Body of pancreas (tissue), 4 donors: Measurements from ENCODE around the gene HUNK. TPM values are rescaled to one million over a fixed set of nuclear protein-coding genes. Genes with fewer than 3 reads are reported as not detected.

ENCODE experiments used
- ATAC-seq: fragments of 150-250 bp; one replicate; pipeline ENCODE4 v1.9.1; 2016
- DNase-seq, 4 donors: peaks; one replicate each; pipeline ENCODE4 v3.0.0-alpha.2; 2019
- H3K27ac ChIP-seq, 4 donors: fragments of 200-600 bp; sonication (generic); 1 replicate in 3 of 4; 2 replicates in 1 of 4; pipeline versions ENCODE4 v1.5.1 to v1.6.1; 2016 to 2019; ENCODE audit warnings: mild to moderate bottlenecking in 1 of 4, mixed read lengths in 1 of 4, moderate library complexity in 1 of 4
- H3K27me3 ChIP-seq, 2 donors: fragments of 200-600 bp; sonication (generic); one replicate each; pipeline ENCODE4 v1.6.0; 2016; ENCODE audit warnings: mild to moderate bottlenecking in 1 of 2
- H3K36me3 ChIP-seq, 2 donors: fragments of 200-600 bp; sonication (generic); replicated peaks in 1 of 2; 2 replicates each; pipeline ENCODE4 v1.5.1; 2016; ENCODE audit warnings: low read depth in 2 of 2; ENCODE audit not compliant: insufficient read depth in 1 of 2
- H3K4me1 ChIP-seq: fragments of 200-600 bp; sonication (generic); one replicate; pipeline ENCODE4 v1.6.0; 2016
- H3K4me3 ChIP-seq, 2 donors: fragments of 200-600 bp; sonication (generic); 1 replicate in 1 of 2; 2 replicates in 1 of 2; pipeline ENCODE4 v1.5.1; 2016 to 2019
- H3K9me3 ChIP-seq, 3 donors: fragments of 200-600 bp; sonication (generic); 1 replicate in 2 of 3; 2 replicates in 1 of 3; pipeline ENCODE4 v1.5.1; 2016
- CTCF ChIP-seq, 7 experiments: fragments of 450-650 bp in 4 of 7; fragments of 200-600 bp in 3 of 7; sonication (generic) in 3 of 7; IDR thresholded peaks; one replicate each; pipeline ENCODE4 v1.5.1; 2016 to 2019; ENCODE audit warnings: antibody characterized with exemption in 7 of 7
- POLR2A ChIP-seq, 3 donors: fragments of 450-650 bp; IDR thresholded peaks; one replicate each; pipeline ENCODE4 v1.6.1; 2016; ENCODE audit warnings: antibody characterized with exemption in 3 of 3, mild to moderate bottlenecking in 2 of 3
- WGBS, 2 donors: methylation state at CpG; one replicate each; pipeline ENCODE4 v1.1.5; 2017; 5-methylcytosine and 5-hydroxymethylcytosine counted together
- intact Hi-C: fragments of 100-400 bp; cut with DNase I; formaldehyde crosslinking; loops from one replicate; pipeline ENCODE4 v1.15.1; 2023
- total RNA-seq, 2 donors: library from RNA; depleted of rRNA; stranded (reverse); fragments of >200 nt; gene quantifications; one replicate each; pipeline ENCODE4 v1.1.0, GENCODE V29; 2016

The HUNK gene
- total RNA-seq, 2 donors from 2014 or later = 6.7 to 9.2 TPM

DNA sequence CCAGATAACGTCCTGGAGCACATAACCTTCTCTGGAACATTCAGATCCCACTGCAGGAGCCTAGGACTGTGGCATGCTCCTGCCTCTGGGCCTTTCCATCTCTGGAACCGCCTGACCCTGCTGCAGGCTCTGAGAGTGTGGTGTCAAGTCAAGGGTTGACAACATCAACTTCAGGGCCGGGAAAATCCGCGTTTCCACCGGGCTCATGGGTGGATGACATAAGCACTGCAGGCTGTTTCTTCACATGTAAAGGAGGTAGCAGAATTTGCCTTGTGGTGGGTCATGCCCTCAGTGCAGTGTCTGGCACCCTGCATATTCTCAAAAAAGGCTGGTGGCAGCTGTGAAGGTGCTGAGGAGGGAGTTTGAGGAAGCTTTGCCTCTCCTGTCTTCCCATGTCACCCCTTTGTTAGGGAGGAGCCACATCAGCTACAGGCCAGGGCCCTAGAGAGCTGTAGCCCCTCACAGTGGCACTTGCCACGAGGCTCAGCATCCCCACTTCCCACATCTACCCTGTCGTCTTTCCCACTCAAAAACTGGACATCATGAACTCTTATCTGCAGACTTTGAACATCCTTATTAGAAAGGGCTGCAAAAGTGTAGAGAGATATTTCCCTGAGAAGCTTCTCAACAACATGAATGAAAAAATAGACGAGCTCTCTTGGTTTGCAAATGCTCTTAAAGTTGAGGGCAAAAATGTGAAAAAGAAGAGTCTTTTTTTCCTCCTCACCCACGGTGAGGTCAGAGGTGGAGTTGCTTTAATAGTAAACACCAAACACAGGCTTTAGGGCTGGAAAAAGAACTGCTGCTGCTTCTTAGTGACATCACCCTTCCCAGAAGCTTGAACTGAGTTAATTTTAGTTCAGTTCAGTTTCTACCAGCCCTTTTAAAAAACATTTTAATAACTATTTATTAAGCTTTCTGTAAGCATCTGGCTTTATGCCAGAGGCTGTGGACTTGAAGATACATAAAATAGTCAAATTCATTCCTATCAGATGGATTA, 121.3 kb downstream of the HUNK start:
- DNase-seq (no peak), ATAC-seq (no peak)
- no peak for TF ChIP-seq POLR2A (IDR thresholded peaks at IDR 0.05)
- TF ChIP-seq CTCF (IDR thresholded peaks at IDR 0.05) = no peak
- intact Hi-C loops = no loop called here
- Histone ChIP-seq H3K4me1 (no peaks in the 10 kb centered on the region), H3K4me3 (no peak overlapping the region), H3K9me3 (no peaks in the 10 kb centered on the region), H3K27me3 (no peaks in the 10 kb centered on the region), H3K27ac (no peak overlapping the region), H3K36me3 (peaks cover 6 to 11% of the 10 kb centered on the region in 2 donors)
- WGBS, 2 donors = 73 to 78% methylated on average over 10 of the region's 10 CpGs

DNA sequence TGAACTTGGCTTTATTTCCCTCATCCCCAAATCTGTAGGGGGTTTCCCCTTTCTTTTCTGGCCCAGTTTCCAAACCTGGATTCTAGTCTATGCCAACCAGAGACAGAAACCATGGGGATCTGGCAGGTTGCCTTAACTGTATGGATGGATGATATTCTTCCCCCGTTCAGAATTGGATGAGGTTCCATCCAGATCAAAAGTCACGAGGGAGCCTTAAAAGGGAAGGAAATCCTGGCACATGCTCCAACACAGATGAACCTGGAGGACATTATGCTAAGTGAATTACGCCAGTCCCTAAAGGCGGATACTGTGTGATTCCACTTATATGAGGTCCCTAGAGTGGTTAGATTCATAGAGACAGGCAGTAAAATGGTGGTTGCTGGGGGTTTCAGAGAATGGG, 124.4 kb downstream of the HUNK start:
- no peak overlapping the region for H3K27ac ChIP-seq
- peaks cover 9 to 15% of the 10 kb centered on the region in 2 donors for H3K36me3 ChIP-seq
- no peaks in the 10 kb centered on the region for H3K9me3 ChIP-seq
- TF ChIP-seq POLR2A (IDR thresholded peaks at IDR 0.05) (no peak), CTCF (IDR thresholded peaks at IDR 0.05) (no peak)
- no peak for DNase-seq
- no peak overlapping the region for H3K4me3 ChIP-seq
- H3K4me1 ChIP-seq = no peaks in the 10 kb centered on the region
- no peak for ATAC-seq
- intact Hi-C loops = no loop called here
- H3K27me3 ChIP-seq = no peaks in the 10 kb centered on the region
- WGBS, 2 donors = 81 to 82% methylated on average over 4 of the region's 4 CpGs

DNA sequence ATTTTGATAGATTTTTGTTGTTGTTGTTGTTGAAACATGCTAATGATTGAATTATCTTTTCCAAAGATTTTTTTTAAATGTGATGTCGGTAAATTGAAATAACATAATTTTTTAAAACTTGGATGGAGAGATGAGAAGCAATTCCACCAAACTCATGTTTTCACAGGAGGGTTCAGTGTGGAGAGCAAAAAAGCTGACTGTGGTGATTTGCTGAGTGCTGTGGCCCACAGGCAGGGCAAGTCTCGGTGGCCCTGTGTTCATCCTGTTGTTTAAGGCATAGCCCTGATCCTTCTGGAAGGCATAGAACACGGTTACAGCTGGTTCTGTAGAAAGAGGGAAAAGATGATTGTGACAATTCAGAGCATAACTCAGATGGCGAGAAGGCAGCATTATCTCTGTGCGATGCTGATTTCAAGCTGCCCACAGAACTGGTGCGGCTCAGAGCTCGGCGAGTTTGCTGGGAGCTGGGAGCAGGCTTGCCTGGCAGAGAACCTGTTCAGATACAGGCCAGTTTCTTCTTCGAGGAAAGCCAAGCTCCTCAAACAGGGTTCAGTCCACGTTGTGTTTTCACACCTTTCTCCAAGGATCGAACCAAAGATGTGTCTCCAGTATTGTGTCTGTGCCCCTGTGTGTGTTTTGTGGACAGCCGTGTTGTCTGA, 127.1 kb downstream of the HUNK start:
- peaks cover 9 to 15% of the 10 kb centered on the region in 2 donors for H3K36me3 ChIP-seq
- DNase-seq (no peak), ATAC-seq (no peak)
- no peaks in the 10 kb centered on the region for H3K27me3 ChIP-seq
- WGBS, 2 donors = 93 to 96% methylated on average over 9 to 12 of the region's 12 CpGs
- no peak overlapping the region for H3K4me3 ChIP-seq
- H3K27ac ChIP-seq = no peak overlapping the region
- H3K9me3 ChIP-seq = no peaks in the 10 kb centered on the region
- TF ChIP-seq CTCF (IDR thresholded peaks at IDR 0.05) = no peak
- no peak for TF ChIP-seq POLR2A (IDR thresholded peaks at IDR 0.05)
- H3K4me1 ChIP-seq = no peaks in the 10 kb centered on the region
- intact Hi-C loops = no loop called here

GRCh38 chr21:32001390-32001789, 128.6 kb downstream of the HUNK start:
- Histone ChIP-seq H3K27me3 (no peaks in the 10 kb centered on the region), H3K4me1 (no peaks in the 10 kb centered on the region), H3K4me3 (no peak overlapping the region), H3K9me3 (no peaks in the 10 kb centered on the region), H3K36me3 (peaks cover 9 to 10% of the 10 kb centered on the region in 2 donors), H3K27ac (no peak overlapping the region)
- peak in 2 of 4 donors; percentile 20 to 31 for DNase-seq
- intact Hi-C loops = no loop called here
- 67 to 86% methylated on average over 11 of the region's 11 CpGs for WGBS, 2 donors
- TF ChIP-seq CTCF (IDR thresholded peaks at IDR 0.05) (no peak), POLR2A (IDR thresholded peaks at IDR 0.05) (no peak)
- no peak for ATAC-seq
